HG03520 (cell line): Measurements from ENCODE around the gene CSDE1.
"Not testable (repeated sequence)": the region's sequence is repeated elsewhere in the genome, so short reads cannot be mapped to it uniquely, and the experiment has no call there.

Experiments used
- ATAC-seq: cut with Tn5 transposase; IDR thresholded peaks from one replicate; pipeline ENCODE4 v1.9.1; 2021; ENCODE audit warnings: mild to moderate bottlenecking, moderate library complexity; ENCODE audit not compliant: unreplicated experiment

Gene CSDE1

DNA sequence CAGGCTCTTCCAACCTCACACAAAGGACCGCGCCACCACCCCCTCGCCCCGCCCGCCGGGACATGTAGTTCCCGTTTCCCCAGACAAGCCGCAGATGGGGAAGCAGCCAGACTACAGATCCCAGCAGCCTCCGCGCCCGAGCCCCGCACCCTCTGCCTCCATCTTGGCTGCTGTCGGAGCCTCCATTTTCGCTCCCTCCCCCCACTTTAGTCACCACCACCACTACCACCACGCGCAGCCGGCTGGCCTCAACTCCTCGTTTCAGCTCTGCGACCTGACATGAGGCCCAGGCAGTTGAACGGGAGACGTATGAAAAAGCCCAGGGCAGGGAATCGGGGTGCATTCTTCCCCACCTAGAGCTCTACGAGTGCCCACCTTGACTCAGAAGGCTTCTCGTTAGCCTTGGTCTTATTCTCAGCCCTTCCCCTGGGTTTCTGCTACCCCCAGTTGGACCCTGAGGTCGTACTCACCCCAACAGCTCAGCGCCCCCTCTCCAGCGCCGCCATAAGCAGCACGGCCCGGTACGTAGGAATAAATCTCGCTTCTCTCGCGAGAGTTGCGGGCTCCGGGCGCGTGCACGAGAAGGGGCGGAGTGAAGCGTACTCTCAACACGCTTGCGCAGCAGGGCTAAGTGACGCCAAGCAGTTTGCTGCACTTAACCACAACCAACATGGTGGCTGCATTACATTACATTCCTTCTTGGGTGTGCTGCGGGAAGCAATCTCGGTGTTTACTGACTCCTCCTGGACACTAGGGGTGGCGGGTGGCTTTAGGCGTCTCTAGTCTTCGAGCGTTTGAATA is at the start of gene CSDE1:
CSDE1 (minus strand) TSS at position 530 of the 801 bp plus-strand sequence. CDS start 18,094 bp downstream, outside the sequence.
- peak; percentile 72 for ATAC-seq

DNA sequence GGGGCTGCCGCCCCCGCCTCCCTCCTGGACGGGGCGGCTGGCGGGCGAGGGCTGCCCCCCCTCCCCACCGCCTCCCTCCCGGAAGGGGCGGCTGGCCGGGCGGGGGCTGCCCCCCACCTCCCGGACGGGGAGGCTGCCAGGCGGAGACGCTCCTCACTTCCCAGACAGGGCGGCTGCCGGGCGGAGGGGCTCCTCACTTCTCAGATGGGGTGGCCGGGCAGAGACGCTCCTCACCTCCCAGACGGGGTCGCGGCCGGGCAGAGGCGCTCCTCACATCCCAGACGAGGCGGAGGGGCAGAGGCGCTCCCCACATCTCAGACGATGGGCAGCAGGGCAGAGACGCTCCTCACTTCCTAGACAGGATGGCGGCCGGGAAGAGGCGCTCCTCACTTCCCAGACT is 46.7 kb upstream of the CSDE1 start:
- not testable (repeated sequence) for ATAC-seq

DNA sequence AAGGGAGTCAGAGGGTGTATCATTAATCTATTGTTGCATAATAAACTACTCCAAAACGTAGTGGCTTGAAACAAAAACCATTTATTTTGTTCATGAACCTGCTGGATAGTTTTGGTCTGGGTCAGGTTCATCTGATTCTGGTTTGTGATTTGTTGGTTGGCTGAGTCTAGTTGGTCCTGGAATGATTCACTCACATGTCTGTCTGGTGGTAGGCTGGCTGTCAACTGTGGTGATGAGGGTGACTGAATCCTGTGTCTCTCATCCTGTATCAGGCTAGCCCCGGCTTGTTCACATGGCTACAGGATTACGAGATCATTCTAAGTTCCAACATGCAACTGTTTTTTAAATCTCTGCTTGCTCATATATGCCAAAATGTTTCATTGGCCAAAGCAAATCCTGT is 45.2 kb upstream of the CSDE1 start:
- peak; percentile 60 for ATAC-seq

DNA sequence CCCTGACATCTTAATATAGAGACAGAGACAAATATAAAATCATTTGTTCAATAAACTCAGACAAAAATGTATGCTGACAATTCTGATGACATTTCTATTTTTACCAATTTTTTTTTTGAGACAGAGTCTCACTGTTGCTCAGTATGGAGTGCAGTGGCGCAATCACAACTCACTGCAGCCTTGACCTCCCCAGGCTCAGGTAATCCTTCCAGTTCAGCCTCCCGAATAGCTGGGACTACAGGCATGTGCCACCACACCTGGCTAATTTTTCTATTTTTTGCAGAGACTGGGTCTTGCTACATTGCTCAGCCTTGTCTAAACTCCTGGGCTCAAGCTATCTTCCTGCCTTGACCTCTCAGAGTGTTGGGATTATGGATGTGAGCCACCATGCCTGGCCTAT is 36.3 kb upstream of the CSDE1 start:
- no peak for ATAC-seq

DNA sequence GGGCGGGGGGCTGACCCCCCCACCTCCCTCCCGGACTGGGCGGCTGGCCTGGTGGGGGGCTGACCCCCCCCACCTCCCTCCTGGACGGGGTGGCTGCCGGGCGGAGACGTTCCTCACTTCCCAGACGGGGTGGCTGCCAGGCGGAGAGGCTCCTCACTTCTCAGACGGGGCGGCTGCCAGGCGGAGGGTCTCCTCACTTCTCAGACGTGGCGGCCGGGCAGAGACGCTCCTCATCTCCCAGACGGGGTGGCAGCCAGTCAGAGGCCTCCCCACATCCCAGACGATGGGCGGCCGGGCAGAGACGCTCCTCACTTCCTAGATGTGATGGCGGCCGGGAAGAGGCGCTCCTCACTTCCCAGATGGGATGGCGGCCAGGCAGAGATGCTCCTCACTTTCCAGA is 32.8 kb upstream of the CSDE1 start:
- ATAC-seq, result not testable (repeated sequence)

DNA sequence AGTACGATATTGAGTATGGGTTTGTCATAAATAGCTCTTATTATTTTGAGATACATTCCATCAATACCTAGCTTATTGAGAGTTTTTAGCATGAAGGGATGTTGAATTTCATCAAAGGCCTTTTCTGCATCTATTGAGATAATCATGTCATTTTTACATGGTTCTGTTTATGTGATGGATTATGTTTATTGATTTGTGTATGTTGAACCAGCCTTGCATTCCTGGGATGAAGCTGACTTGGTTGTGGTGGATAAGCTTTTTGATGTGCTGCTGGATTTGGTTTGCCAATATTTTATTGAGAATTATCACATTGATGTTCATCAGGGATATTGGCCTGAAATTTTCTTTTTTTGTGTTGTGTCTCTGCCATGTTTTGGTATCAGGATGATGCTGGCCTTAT is 28.7 kb upstream of the CSDE1 start:
- ATAC-seq, result not testable (repeated sequence)

DNA sequence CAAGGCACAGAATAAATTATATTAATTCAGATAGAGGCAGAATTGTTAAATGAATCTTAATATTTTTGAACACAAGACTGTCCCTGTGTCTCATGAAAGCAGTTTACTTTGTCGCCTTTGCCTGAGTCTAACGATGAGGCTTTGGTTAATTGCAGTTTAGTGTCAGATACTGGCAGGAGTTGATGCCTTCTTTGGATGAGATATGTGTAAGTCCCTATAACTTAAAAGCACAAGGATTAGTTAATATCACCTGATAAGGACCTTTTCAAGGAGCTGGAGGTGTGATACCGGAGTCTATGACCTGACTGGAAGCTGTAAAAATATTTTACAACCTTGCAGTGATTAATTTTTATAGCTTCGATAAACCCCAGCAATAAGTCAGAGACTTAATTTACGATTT is 24.7 kb upstream of the CSDE1 start:
- no peak for ATAC-seq

DNA sequence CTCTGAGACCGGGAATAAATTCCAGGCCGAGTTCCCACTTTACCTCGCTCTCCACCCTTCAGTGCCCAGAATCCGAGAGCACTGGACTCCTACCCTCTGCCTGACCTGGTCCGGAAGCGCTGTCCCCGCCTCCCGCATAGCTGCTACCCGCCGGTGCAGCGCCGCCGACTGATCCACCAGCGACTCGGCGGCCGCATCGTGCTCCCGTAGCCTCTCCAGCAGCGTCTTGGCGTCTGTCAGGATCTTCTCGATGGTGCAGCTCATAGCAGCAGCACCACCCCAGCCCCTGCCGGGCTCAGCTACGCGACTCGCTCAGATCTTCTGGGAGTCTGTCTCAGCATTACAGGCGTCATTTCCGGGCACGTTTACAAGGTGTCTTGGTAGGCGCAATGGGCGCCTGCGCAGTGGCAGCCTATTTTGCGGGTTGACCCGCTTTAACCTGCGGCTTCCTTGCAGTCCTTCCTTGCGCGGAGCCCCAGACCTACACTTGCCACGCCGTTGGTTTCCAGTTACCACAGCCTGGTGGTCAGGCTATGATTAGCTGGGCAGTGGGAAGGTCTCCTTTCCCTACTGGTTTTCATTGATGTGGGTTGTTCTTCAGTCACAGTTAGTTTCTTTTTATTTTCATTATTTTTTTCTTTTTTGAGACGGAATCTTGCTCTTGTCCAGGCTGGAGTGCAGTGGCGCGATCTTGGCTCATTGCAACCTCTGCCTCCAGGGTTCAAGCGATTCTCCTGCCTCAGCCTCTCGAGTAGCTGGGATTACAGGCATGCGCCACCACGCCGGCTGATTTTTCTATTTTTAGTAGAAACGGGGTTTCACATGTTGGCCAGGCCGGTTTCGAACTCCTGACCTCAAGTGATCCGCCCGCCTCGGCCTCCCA is 22.8 kb upstream of the CSDE1 start, which contains the start of gene SIKE1:
SIKE1 (minus strand) TSS at position 342 of the 883 bp plus-strand sequence; CDS start at position 264, 78 bp downstream.
- ATAC-seq, result peak; percentile 99

DNA sequence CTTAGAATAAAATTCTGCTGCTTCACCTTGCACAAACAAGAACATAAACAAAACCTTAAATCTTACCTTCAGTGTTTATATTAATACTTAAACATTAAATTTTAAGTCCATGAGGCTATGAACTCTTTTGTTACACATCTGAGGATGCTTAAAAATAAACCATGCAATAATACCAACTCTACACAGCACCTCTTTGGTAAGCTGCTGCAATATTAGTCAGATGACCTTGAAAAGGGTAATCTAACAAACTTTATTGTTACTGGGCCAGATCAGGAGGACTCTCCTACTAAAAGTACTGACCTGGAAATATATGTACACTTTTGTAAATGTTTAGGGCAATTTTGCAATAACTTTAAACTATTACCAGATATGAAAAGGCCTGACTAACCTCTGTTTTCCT is 21.9 kb upstream of the CSDE1 start:
- no peak for ATAC-seq

DNA sequence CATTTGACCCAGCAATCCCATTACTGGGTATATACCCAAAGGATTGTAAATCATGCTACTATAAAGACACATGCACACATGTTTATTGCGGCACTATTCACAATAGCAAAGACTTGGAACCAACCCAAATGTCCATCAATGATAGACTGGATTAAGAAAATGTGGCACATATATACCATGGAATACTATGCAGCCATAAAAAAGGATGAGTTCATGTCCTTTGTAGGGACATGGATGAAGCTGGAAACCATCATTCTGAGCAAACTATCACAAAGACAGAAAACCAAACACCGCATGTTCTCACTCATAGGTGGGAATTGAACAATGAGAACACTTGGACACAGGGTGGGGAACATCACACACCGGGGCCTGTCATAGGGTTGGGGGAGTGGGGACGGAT is 18.9 kb upstream of the CSDE1 start:
- ATAC-seq, result not testable (repeated sequence)

DNA sequence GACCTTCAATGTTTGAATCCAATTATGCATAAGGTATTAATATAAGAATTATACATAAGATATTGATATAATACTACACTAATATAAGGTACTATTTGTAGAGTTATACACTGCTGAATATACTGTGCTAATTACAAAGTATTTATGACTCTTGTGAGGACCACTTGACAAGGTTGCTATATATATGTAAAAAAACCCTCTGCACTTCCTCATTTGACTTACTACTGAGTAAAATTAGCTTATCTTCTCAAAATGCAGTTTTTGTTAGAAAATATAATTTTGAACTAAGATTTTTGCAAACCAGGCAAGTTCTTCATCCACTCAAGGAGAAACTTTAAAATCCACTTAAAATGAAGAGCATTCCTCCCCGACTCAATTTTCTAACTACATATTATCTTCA is 14.2 kb upstream of the CSDE1 start:
- ATAC-seq, result no peak

DNA sequence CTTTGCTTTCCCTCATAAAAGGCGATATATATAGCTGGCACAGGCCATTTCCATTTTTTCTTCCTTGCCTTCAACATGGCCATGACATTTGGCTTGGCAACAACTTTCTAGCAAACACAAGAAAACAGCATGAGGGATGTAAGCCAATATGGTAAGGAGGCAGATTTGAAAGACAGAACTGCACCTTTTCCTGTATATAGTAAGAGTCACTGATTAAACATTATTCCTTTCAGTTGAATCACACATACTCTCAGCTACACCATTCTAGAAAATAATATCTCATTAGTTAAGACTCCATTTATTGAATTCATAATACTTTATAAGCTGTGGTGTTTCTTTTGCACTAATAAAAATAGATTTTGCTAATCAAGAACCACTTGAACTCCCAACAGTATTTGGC is 13.2 kb upstream of the CSDE1 start:
- no peak for ATAC-seq

DNA sequence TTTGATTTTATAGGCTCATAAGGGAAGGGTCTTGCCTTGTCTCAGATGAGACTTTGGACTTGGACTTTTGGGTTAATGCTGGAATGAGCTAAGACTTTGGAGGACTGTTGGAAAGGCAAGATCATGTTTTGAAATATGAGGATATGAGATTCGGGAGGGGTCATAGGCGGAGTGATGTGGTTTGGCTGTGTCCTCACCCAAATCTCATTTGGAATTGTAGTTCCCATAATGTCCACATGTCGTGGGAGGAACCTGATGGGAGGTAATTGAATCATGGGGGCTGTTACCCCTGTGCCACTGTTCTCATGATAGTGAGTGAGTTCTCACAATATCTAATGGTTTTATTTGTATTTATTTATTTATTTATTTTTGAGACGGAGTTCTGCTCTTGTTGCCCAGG is 6.9 kb upstream of the CSDE1 start:
- ATAC-seq, result no peak

DNA sequence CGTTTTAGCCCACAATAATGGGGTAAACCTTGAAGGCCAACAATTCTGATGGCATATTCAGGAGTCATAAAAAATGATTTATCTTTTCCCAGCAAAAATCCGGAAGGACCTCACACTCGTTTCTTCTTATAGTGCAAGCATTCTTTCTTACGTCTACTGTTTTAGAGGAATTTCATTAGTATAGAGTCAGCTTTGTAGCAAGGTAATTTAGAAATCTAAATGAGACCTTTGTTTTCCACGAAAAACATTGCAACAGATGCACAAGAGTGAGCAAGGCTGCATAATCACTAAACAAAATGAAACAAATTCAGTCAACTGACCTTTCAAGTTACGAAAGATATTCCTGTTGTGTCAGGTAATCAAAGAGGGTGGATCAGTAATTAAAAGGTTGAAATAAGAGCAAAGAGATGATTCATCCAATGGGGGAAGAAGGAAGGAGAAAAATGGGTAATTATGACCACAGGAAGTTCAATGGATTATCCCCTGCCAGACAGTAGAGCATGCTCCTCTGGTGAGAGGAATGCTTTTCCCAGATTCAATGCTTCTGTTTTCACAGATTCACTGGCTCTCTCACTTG is 560 bp upstream of the CSDE1 start:
- no peak for ATAC-seq

DNA sequence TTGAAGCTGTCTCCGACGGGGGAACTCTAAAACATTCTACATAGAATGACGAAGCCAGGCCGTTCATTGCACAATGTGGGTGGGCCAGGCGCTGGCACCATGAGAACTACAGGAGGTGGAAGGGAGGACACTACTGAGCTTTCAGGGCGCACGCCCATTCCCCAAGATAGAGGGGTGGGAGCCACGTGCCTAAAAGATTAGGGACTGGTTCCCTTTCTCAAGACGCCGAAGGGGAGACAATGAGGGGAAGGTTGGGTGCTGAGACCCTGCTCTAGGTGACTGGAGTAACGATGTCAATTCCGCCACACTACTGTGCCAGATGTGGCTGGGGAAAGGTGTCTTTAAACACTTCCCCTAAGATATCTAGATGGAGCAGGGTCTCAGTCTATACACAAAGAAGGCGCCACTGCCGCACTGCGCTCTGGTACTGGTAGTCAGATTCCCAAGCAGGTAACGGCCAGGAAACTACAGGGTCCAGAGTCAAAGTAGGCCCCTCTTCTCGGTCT is 782 bp downstream of the CSDE1 start:
- no peak for ATAC-seq

DNA sequence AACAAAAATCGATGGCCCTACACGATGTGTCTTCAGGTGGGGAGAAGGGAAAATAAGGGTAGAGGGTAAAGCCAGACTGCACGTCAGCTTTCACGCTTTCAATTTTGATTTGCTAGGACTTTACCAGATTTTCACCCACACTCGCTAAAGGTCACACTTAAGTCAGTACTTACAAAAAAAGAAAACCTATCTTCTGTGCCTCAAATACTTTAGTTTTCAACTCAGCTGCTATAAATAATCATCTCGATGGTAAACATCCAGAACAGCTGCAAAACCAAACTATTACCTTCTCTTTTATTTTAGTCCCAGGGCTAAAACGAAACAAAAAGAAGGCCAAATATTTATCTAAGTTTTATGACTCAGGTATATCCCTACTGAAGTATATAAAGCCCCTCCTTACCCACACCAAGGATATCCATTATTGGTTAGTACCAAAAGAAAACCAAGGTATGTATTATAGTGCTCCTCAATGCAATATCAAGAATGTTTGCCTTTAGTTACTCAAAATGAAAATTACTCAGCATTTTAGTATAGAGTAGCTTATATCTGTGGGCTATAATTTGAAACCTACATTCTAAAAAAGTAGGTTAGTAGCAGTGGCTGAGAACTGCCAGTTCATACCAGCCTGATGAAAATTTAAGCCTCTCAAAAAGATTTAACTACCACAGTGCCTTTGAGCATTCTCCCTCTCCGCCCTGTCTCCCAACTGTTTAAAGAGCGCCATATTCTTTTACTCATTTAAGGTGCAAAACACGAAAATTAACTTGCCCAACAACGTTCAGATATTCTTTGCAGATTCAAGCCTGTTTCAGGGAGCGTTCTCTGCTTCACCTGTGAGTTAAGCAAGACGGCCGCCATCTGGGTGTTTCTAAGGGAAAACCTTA is 1.5 kb downstream of the CSDE1 start:
- ATAC-seq, result peak; percentile 35

DNA sequence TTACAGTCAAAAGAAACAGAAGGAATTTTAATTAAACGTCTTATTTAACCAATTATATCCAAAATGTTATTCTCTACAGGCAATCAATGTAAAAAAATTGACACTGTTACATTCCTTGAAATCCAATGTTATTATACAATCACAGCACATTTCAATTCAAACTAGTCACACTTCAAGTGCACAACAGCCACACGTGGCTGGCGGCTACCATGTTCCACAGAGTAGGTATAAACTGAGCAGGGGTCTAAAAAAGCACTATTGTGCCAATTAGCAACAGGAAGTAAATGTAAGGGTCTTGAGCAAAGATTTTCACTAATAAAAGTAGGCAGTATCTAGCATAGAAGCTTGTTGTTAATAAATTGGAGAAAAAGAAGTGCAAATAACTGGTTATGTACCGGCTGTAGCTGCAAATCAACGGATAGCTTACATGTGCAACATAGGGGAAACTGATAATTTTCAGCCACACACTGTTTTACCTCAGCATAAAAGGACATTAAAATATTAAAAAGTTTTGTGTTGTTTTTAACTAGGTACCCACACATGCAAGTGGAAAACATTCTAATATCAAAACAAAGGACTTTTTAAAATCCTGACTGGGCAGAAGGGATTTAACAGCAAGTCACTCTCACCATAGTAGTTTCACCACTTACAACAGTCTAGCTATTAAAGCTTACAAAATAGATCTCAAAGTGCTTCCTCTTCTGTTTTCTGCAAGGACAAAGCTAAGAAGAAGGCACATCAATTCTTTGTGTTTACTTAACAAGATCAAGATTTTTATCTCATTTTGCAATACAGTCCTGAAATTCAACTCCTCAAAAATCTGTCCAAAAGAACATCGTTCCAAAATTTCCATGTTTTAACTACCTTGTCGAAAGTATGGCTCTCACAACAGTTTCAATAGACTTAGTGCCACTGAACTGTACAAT is 2.5 kb downstream of the CSDE1 start:
- ATAC-seq, result no peak

DNA sequence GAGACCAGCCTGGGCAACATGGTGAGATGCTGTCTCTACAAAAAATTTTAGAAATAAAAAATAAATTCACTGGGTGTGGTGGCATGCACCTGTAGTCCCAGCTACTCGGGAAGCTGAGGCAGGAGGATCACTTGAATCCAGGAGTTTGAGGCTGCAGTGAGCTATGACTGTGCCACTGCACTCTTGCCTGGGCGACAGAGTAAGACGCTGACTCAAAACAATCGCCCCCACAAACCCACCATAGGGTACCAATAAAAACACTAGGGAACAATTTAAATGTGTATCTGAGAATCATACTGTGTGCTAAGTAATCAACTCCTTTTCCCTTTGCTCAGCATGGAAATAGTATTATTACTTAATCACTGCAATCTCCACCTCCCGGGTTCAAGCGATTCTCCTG is 4.1 kb downstream of the CSDE1 start:
- ATAC-seq, result not testable (repeated sequence)

DNA sequence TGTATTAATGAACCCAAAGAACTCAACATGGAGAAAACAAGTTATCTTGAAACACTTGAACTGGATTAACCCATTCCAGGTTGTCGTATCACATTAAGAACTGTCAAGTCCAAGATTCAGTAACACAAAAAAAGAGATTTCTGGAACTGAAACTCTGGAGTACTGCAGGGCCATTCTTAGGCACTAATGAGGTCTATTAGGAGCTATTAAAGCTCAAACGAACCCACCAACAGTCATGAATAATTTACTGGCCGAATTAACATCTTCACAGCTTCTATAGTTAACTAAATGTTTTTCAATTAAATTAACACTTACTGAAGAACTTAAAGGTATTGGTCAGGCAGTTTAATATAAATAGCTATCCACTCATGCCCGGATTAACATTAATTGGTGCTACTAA is 4.6 kb downstream of the CSDE1 start:
- ATAC-seq, result no peak
